ENCODE measurements around the gene HOXC6.

HOXC6 gene

GRCh38 chr12:54038871-54039414, 10.7 kb downstream of the HOXC6 start (continued):
- TF ChIP-seq, protein P1, sequence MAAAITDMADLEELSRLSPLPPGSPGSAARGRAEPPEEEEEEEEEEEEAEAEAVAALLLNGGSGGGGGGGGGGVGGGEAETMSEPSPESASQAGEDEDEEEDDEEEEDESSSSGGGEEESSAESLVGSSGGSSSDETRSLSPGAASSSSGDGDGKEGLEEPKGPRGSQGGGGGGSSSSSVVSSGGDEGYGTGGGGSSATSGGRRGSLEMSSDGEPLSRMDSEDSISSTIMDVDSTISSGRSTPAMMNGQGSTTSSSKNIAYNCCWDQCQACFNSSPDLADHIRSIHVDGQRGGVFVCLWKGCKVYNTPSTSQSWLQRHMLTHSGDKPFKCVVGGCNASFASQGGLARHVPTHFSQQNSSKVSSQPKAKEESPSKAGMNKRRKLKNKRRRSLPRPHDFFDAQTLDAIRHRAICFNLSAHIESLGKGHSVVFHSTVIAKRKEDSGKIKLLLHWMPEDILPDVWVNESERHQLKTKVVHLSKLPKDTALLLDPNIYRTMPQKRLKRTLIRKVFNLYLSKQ (tag by site-specific recombination; IDR thresholded peaks at IDR 0.05; ENCODE audit: borderline replicate concordance): no peak
- no peak for TF ChIP-seq ZNF433 (tag by site-specific recombination; IDR thresholded peaks at IDR 0.05; ENCODE audit: low read depth)
- peak; percentile 57 for TF ChIP-seq ZBTB20 (tag by site-specific recombination; IDR thresholded peaks at IDR 0.05)
- TF ChIP-seq ZNF114 (tag by site-specific recombination; IDR thresholded peaks at IDR 0.05): no peak
- peak; percentile 73 for TF ChIP-seq IKZF3 (tag by site-specific recombination; IDR thresholded peaks at IDR 0.05)
- peak; percentile 72; the same call in 1 of the 2 replicates for TF ChIP-seq ZBTB17 (tag by site-specific recombination; IDR thresholded peaks at IDR 0.05)
- no peak for TF ChIP-seq ZNF426 (tag by site-specific recombination; IDR thresholded peaks at IDR 0.05)
- TF ChIP-seq, protein P2, sequence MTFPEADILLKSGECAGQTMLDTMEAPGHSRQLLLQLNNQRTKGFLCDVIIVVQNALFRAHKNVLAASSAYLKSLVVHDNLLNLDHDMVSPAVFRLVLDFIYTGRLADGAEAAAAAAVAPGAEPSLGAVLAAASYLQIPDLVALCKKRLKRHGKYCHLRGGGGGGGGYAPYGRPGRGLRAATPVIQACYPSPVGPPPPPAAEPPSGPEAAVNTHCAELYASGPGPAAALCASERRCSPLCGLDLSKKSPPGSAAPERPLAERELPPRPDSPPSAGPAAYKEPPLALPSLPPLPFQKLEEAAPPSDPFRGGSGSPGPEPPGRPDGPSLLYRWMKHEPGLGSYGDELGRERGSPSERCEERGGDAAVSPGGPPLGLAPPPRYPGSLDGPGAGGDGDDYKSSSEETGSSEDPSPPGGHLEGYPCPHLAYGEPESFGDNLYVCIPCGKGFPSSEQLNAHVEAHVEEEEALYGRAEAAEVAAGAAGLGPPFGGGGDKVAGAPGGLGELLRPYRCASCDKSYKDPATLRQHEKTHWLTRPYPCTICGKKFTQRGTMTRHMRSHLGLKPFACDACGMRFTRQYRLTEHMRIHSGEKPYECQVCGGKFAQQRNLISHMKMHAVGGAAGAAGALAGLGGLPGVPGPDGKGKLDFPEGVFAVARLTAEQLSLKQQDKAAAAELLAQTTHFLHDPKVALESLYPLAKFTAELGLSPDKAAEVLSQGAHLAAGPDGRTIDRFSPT (tag by site-specific recombination; IDR thresholded peaks at IDR 0.05): peak; percentile 71
- TF ChIP-seq PRDM1 (tag by site-specific recombination; IDR thresholded peaks at IDR 0.05): peak; percentile 6; the same call in 1 of the 2 replicates
- peak; percentile 50; the same call in 1 of the 2 replicates for TF ChIP-seq ATF2 (tag by site-specific recombination; IDR thresholded peaks at IDR 0.05; ENCODE audit: low read depth)
- no peak for TF ChIP-seq BCL11B (tag by site-specific recombination; IDR thresholded peaks at IDR 0.05; ENCODE audit: low read depth)
- TF ChIP-seq ZFHX2 (tag by site-specific recombination; conservative IDR thresholded peaks at IDR 0.05): 0 out of 2 replicates have a peak, but pooled peaks have one; percentile 26
- no peak for TF ChIP-seq ZNF354C (tag by site-specific recombination; IDR thresholded peaks at IDR 0.05; ENCODE audit: borderline replicate concordance, low read depth)
- TF ChIP-seq ZNF530 (tag by site-specific recombination; IDR thresholded peaks at IDR 0.05; ENCODE audit: low read depth): no peak
- TF ChIP-seq ZNF600 (tag by site-specific recombination; IDR thresholded peaks at IDR 0.05): peak; percentile 85
- no peak for TF ChIP-seq ZBTB21 (tag by site-specific recombination; IDR thresholded peaks at IDR 0.05)
- no peak for TF ChIP-seq ZNF280C (tag by site-specific recombination; IDR thresholded peaks at IDR 0.05)
- no peak for TF ChIP-seq ZNF624 (tag by site-specific recombination; IDR thresholded peaks at IDR 0.05)
- TF ChIP-seq ZNF837 (tag by site-specific recombination; IDR thresholded peaks at IDR 0.05): 0 out of 2 replicates have a peak, but pooled peaks have one; percentile 75
- TF ChIP-seq YY2 (tag by site-specific recombination; IDR thresholded peaks at IDR 0.05): 0 out of 2 replicates have a peak, but pooled peaks have one; percentile 33
- TF ChIP-seq ZNF211 (tag by site-specific recombination; IDR thresholded peaks at IDR 0.05; ENCODE audit: low read depth): no peak
- TF ChIP-seq ZNF394 (tag by site-specific recombination; IDR thresholded peaks at IDR 0.05; ENCODE audit: borderline replicate concordance): 0 out of 2 replicates have a peak, but pooled peaks have one; percentile 44
- TF ChIP-seq, protein P3, sequence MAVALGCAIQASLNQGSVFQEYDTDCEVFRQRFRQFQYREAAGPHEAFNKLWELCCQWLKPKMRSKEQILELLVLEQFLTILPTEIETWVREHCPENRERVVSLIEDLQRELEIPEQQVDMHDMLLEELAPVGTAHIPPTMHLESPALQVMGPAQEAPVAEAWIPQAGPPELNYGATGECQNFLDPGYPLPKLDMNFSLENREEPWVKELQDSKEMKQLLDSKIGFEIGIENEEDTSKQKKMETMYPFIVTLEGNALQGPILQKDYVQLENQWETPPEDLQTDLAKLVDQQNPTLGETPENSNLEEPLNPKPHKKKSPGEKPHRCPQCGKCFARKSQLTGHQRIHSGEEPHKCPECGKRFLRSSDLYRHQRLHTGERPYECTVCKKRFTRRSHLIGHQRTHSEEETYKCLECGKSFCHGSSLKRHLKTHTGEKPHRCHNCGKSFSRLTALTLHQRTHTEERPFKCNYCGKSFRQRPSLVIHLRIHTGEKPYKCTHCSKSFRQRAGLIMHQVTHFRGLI (tag by site-specific recombination; IDR thresholded peaks at IDR 0.05): 0 out of 2 replicates have a peak, but pooled peaks have one; percentile 41
- TF ChIP-seq KLF9 (tag by site-specific recombination; IDR thresholded peaks at IDR 0.05; ENCODE audit: low read depth): 0 out of 2 replicates have a peak, but pooled peaks have one; percentile 23
- TF ChIP-seq ZNF335 (tag by site-specific recombination; conservative IDR thresholded peaks at IDR 0.05): peak; percentile 97
- peak; percentile 81 for TF ChIP-seq ZNF366 (tag by site-specific recombination; conservative IDR thresholded peaks at IDR 0.05)
- TF ChIP-seq ZBTB8A (tag by site-specific recombination; IDR thresholded peaks at IDR 0.05): peak; percentile 39; the same call in 1 of the 2 replicates
